Stimulated activated CD4-positive, alpha-beta T cell treated with anti-CD3 and anti-CD28 coated beads, Interleukin-4, amount 100 ng/mL, for 4 hours (primary cell): ENCODE results near the gene FBLN5.
"Not testable (repeated sequence)": the region's sequence is repeated elsewhere in the genome, so short reads cannot be mapped to it uniquely, and the experiment has no call there.

Experiments used
- DNase-seq, 2 experiments: peaks; one replicate each; pipeline ENCODE4 v3.0.0-alpha.2; 2020

The FBLN5 gene

GRCh38 chr14:91858536-91859275, 88.8 kb downstream of the FBLN5 start:
- no peak for DNase-seq

GRCh38 chr14:91857614-91858013, 89.9 kb downstream of the FBLN5 start:
- no peak for DNase-seq

GRCh38 chr14:91854327-91854934, 93.1 kb downstream of the FBLN5 start:
- no peak for DNase-seq

DNA sequence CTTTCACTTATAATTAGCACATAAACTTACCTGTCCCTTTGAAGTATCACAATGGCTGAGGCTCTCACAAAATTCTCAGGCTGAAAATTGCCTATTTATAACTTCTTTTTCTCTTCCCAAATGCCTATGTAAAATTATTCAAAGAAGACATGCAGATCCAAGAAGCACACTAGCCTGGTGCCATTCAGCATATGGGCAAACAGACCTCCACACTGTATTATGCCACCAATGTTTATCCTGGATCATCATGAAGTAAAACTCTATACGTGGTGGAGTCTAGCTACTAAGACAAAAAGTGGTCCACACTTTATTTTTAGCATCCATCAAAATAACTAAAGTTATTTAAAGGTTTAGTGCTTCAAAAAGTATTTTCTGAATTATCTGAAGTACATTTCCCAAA, 95.9 kb downstream of the FBLN5 start:
- DNase-seq = no peak

DNA sequence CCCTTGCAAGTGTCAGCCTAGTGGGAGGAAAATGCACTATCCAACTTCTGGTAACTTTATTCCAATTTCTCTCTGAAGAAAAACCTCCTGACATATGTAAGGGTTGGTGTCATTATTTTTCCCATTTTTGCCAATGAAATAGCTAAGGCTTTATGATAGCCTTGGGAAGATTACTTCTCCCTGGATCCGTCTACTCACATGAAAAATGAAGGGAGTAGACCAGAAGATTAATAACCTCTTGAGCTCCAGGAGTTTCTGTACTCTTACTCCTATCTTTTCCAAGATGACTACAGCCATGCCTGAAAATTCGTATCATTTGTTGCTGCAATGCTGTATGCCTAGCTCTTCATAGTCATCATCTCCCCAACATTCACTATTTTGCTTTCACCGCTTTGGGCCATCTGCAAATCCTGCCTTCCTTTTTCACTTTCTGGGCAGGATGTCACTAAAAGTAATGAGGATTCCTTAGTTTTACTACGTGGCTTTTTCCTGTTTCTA, 98.9 kb downstream of the FBLN5 start:
- DNase-seq = no peak

GRCh38 chr14:91847693-91848092, 99.8 kb downstream of the FBLN5 start:
- DNase-seq = no peak

GRCh38 chr14:91845652-91846051, 101.8 kb downstream of the FBLN5 start:
- no peak for DNase-seq

- not testable (repeated sequence) for DNase-seq
Observed at GRCh38 chr14:91845056-91845455, 102.4 kb downstream of the FBLN5 start.

GRCh38 chr14:91844029-91844428, 103.5 kb downstream of the FBLN5 start:
- DNase-seq = no peak

DNA sequence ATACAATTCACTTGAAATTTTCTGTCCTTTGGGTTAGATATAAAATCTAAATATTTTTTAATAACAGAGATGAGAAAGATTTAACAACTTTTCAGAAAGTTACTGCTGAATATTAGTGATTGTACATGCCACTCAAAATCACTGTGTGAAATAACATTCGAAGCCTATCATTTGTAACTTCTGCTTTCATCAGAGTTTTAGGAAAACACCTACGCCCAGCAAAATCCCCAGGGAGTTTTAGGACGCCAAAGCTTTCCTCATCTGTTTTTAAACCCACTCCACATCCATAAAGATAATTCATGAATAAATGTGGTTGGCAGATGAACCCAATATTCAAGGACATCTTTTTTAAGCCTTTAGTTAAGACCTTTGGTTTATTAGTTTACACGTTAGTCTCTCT, 104.1 kb downstream of the FBLN5 start:
- DNase-seq = no peak

DNA sequence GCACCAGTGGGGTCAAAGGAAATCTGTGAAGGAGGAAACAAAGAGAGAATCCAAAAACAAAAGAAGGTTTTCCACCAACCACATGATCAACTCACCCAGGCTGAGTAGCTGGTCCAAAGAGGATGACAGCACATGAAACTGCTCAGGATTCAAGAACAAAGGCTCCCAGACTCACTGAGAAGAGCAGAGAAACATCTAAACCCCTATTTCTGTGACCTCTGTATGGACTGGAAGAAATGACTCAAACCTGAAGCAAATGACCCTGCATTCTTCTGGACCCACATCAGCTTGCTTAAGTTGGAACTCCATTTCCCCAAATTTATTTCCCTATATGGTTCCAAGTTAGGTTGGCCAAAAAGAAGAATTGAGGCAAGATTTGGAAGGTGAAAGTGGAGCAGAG, 106.4 kb downstream of the FBLN5 start:
- DNase-seq = no peak

- no peak for DNase-seq
Observed at GRCh38 chr14:91839749-91840148, 107.7 kb downstream of the FBLN5 start.

- DNase-seq = no peak
Observed at GRCh38 chr14:91837076-91837475, 110.4 kb downstream of the FBLN5 start.

- DNase-seq = peak; percentile 87 to 94
Observed at GRCh38 chr14:91835920-91836843, 111.3 kb downstream of the FBLN5 start.

GRCh38 chr14:91835197-91835919, 112.1 kb downstream of the FBLN5 start:
- peak in 1 of 2 experiments; percentile 5 for DNase-seq

DNA sequence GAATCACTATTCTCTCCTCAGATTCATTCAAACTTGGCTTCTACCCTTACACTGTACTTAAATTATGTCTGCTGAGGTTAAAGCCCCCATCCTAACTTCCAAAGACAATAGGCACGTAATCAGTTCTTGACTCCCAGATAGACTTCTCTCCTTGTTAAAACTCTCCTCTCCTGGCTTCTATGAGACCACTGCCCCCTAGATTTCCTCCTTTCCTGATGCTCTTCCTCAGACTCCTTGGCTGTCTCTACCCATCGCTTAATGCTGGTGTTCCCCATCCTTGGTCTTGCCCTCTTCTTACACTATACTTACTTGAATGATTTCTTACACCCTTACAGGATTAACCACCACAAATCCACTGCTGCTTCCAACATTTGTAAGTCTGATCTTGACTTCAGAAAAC, 112.9 kb downstream of the FBLN5 start:
- no peak for DNase-seq

GRCh38 chr14:91831337-91831736, 116.2 kb downstream of the FBLN5 start:
- DNase-seq = no peak

GRCh38 chr14:91830777-91831176, 116.7 kb downstream of the FBLN5 start:
- no peak for DNase-seq

GRCh38 chr14:91829511-91829910, 118.0 kb downstream of the FBLN5 start:
- DNase-seq = no peak

DNA sequence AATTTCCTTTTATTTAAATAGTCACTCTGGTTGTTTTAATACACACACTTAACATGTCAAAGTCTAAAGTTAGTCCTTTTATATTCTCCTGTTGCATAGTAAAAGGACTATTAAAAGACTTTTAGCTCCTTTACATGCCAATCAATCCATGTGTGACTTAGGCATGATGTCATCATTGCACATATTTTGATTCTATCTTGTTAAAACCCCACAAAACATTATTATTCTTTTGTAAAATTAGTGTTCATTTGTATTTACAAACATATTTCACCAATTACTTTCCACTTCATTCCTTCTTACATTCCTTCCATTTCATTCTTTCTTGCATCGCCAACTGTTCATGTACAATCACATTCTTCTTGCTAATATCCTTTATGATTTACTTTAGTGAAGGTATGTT, 119.7 kb downstream of the FBLN5 start:
- no peak for DNase-seq
